HepG2 (cell line): ENCODE measurements around the gene NCOA7. TPM values are rescaled to one million over a fixed set of nuclear protein-coding genes. Genes with fewer than 3 reads are reported as not detected.
A peak's percentile ranks its signal among the peaks of the same experiment; 100 is the strongest.

Experiments used
- ELF1 ChIP-seq: sonication (generic); formaldehyde crosslinking; IDR thresholded peaks from 2 replicates; pipeline ENCODE4 v1.4.0; 2020; ENCODE audit warnings: missing genetic modification reagents
- ETV6 ChIP-seq: sonication (generic); formaldehyde crosslinking; conservative IDR thresholded peaks from 2 replicates; pipeline ENCODE4 v1.4.0; 2020; ENCODE audit warnings: missing genetic modification reagents
- FOXK2 ChIP-seq: fragments of 450-650 bp; IDR thresholded peaks from 2 replicates; pipeline ENCODE4 v1.6.1; 2016
- KLF11 ChIP-seq: IDR thresholded peaks from 2 replicates; pipeline ENCODE4 v1.6.1; 2016; ENCODE audit warnings: missing compliant biosample characterization
- MNT ChIP-seq: fragments of 450-650 bp; IDR thresholded peaks from 2 replicates; pipeline ENCODE4 v1.6.1; 2016
- SIX1 ChIP-seq: sonication (generic); formaldehyde crosslinking; IDR thresholded peaks from 2 replicates; pipeline ENCODE4 v1.4.0; 2020; ENCODE audit warnings: missing genetic modification reagents, borderline replicate concordance
- SUZ12 ChIP-seq: fragments of 150-350 bp; IDR thresholded peaks from 2 replicates; pipeline ENCODE4 v1.6.1; 2014; ENCODE audit warnings: low read depth, low read length
- TBP ChIP-seq: sonication (generic); formaldehyde crosslinking; IDR thresholded peaks from 2 replicates; pipeline ENCODE4 v1.5.0; 2020; ENCODE audit warnings: missing genetic modification reagents
- TCF12 ChIP-seq, 2 experiments: fragments of 450-650 bp in 1 of 2; sonication (generic) in 1 of 2; formaldehyde crosslinking in 1 of 2; IDR thresholded peaks; 2 replicates each; pipeline versions ENCODE4 v1.6.1 to v1.8.0; 2017 to 2022; ENCODE audit warnings: antibody characterized with exemption in 1 of 2, mild to moderate bottlenecking in 1 of 2, missing genetic modification reagents in 1 of 2, moderate library complexity in 1 of 2
- TRIM24 ChIP-seq: sonication (generic); formaldehyde crosslinking; IDR thresholded peaks from 2 replicates; pipeline ENCODE4 v1.8.0; 2022; ENCODE audit warnings: mild to moderate bottlenecking, missing genetic modification reagents
- ZBTB25 ChIP-seq: IDR thresholded peaks from 2 replicates; pipeline ENCODE4 v1.6.1; 2018; ENCODE audit warnings: missing genetic modification reagents
- ZBTB7B ChIP-seq: sonication (generic); formaldehyde crosslinking; IDR thresholded peaks from 2 replicates; pipeline ENCODE4 v1.4.0; 2020; ENCODE audit warnings: missing genetic modification reagents
- ZHX2 ChIP-seq, 2 experiments: sonication (generic) in 1 of 2; formaldehyde crosslinking in 1 of 2; IDR thresholded peaks; 2 replicates each; pipeline versions ENCODE4 v1.6.1 to v1.9.0; 2014 to 2022; ENCODE audit warnings: antibody characterized with exemption in 1 of 2, borderline replicate concordance in 1 of 2, inconsistent platforms in 1 of 2, low read depth in 1 of 2, missing genetic modification reagents in 1 of 2
- ZNF138 ChIP-seq: sonication (generic); formaldehyde crosslinking; IDR thresholded peaks from 2 replicates; pipeline ENCODE4 v1.5.0; 2020; ENCODE audit warnings: mild to moderate bottlenecking, low read depth, missing genetic modification reagents
- ZNF160 ChIP-seq: sonication (generic); formaldehyde crosslinking; IDR thresholded peaks from 2 replicates; pipeline ENCODE4 v1.8.0; 2022; ENCODE audit warnings: mild to moderate bottlenecking, inconsistent platforms, missing genetic modification reagents
- ZNF431 ChIP-seq: sonication (generic); formaldehyde crosslinking; IDR thresholded peaks from 2 replicates; pipeline ENCODE4 v1.9.0; 2022; ENCODE audit warnings: missing genetic modification reagents, low read depth, mild to moderate bottlenecking, borderline replicate concordance
- ZNF496 ChIP-seq: sonication (generic); formaldehyde crosslinking; IDR thresholded peaks from 2 replicates; pipeline ENCODE4 v1.8.1; 2023; ENCODE audit warnings: mild to moderate bottlenecking, moderate library complexity, missing genetic modification reagents; ENCODE audit not compliant: insufficient replicate concordance
- ZNF547 ChIP-seq: sonication (generic); formaldehyde crosslinking; IDR thresholded peaks from 2 replicates; pipeline ENCODE4 v1.5.1; 2020; ENCODE audit warnings: mild to moderate bottlenecking, missing genetic modification reagents
- ZNF570 ChIP-seq: sonication (generic); formaldehyde crosslinking; IDR thresholded peaks from 2 replicates; pipeline ENCODE4 v1.4.0; 2020; ENCODE audit warnings: mild to moderate bottlenecking, missing genetic modification reagents, borderline replicate concordance
- ZSCAN21 ChIP-seq: sonication (generic); formaldehyde crosslinking; IDR thresholded peaks from 2 replicates; pipeline ENCODE4 v1.8.0; 2022; ENCODE audit warnings: mild to moderate bottlenecking, missing genetic modification reagents, moderate library complexity, borderline replicate concordance
- polyA plus RNA-seq, 8 experiments: library from polyadenylated mRNA; depleted of rRNA in 3 of 8; stranded (reverse) in 7 of 8; unstranded in 1 of 8; fragments of >200 nt; fragmentation: Illumina TruSeq in 4 of 8; extraction: Trizol in 4 of 8; gene quantifications; 2 replicates each; pipeline versions ENCODE4 v1.2.1 to v1.2.3, GENCODE V29; 2011 to 2016; ENCODE audit warnings: low read depth in 4 of 8, missing spikeins in 1 of 8, mixed read lengths in 1 of 8; ENCODE audit not compliant: insufficient read depth in 1 of 8
- total RNA-seq, 5 experiments: library from RNA; depleted of rRNA; stranded (reverse); fragments of >200 nt; fragmentation: Illumina TruSeq; extraction: Trizol; gene quantifications; 2 replicates each; pipeline ENCODE4 v1.2.3, GENCODE V29; 2016; ENCODE audit warnings: low read depth in 1 of 5

NCOA7 gene
- total and polyA plus RNA-seq, 2 of the 13 experiments (the other 11 are each of a cell fraction or from before 2014, with no cell fraction given), result 13.6 to 20.8 TPM

- peak; percentile 90 for TF ChIP-seq ZBTB25 (CRISPR knock-in tag)
- TF ChIP-seq TBP, result peak; percentile 96
- TF ChIP-seq ELF1 (CRISPR knock-in tag), result peak; percentile 74
- TF ChIP-seq ZNF138, result peak; percentile 98
- TF ChIP-seq ZNF160, result peak; percentile 78; the same call in 1 of the 2 replicates
- peak; percentile 58; the same call in 1 of the 2 replicates for TF ChIP-seq KLF11 (CRISPR knock-in tag)
- no peak; the same call in 1 of the 2 replicates for TF ChIP-seq ZNF431 (CRISPR knock-in tag)
- peak; percentile 100 for TF ChIP-seq ZHX2 (IDR thresholded peaks at IDR 0.05; ENCODE audit: low read depth)
- TF ChIP-seq ZHX2 (CRISPR knock-in tag; IDR thresholded peaks at IDR 0.05; ENCODE audit: borderline replicate concordance), result peak; percentile 72; the same call in 1 of the 2 replicates
- peak; percentile 34; the same call in 1 of the 2 replicates for TF ChIP-seq ZNF570 (CRISPR knock-in tag)
- no peak for TF ChIP-seq ZNF496 (CRISPR knock-in tag)
- no peak for TF ChIP-seq SUZ12
- TF ChIP-seq ZNF547, result peak; percentile 97
- TF ChIP-seq MNT, result peak; percentile 30; the same call in 1 of the 2 replicates
- peak; percentile 54 for TF ChIP-seq ETV6 (CRISPR knock-in tag)
- TF ChIP-seq ZBTB7B, result peak; percentile 95
- no peak for TF ChIP-seq TRIM24 (CRISPR knock-in tag)
- TF ChIP-seq ZSCAN21 (CRISPR knock-in tag), result peak; percentile 85
- no peak for TF ChIP-seq TCF12 (IDR thresholded peaks at IDR 0.05)
- peak; percentile 75; the same call in 1 of the 2 replicates for TF ChIP-seq TCF12 (CRISPR knock-in tag; IDR thresholded peaks at IDR 0.05)
- no peak for TF ChIP-seq FOXK2
- TF ChIP-seq SIX1 (CRISPR knock-in tag), result peak; percentile 48; the same call in 1 of the 2 replicates
Observed at GRCh38 chr6:125956506-125957390, 166.0 kb downstream of the NCOA7 start, which contains the start of gene HINT3 (continued).
